Measurements from ENCODE around the gene ZNF597. TPM values are rescaled to one million over a fixed set of nuclear protein-coding genes. Genes with fewer than 3 reads are reported as not detected.
"Not testable (repeated sequence)": the region's sequence is repeated elsewhere in the genome, so short reads cannot be mapped to it uniquely, and the experiment has no call there.

ZNF597 gene
- total RNA-seq, 1 experiment from 2014 or later, result 2.7 TPM

- in situ Hi-C loops (cut with HindIII; ENCODE audit: low pct_unique_long_range_greater_than_20kb, low sequenced_read_pairs), result no loop called here
- Histone ChIP-seq H3K4me3 (ENCODE audit: low read depth in 2 of 2, low read length in 2 of 2) (no peak overlapping the region), H3K4me1 (ENCODE audit: control insufficient read depth, insufficient read depth, low read length) (no peaks in the 10 kb centered on the region), H3K9me3 (ENCODE audit: control insufficient read depth, insufficient read depth, low read depth, low read length) (no peaks in the 10 kb centered on the region), H3K27me3 (ENCODE audit: control insufficient read depth, insufficient read depth, low read length) (no peaks in the 10 kb centered on the region), H3K36me3 (ENCODE audit: control insufficient read depth, insufficient read depth, low read length) (no peaks in the 10 kb centered on the region; the same call in 1 of the 2 replicates), H3K27ac (ENCODE audit: low read length) (no peak overlapping the region)
- BruUV-seq (replicated peaks), result no TSS peak
- ATAC-seq (no peak), DNase-seq (ENCODE audit: low read depth, low spot score) (no peak)
- TF ChIP-seq TCF7L2 (IDR thresholded peaks at IDR 0.05; ENCODE audit: low read depth, low read length) (no peak), SIN3A (IDR thresholded peaks at IDR 0.05; ENCODE audit: borderline replicate concordance, insufficient read depth, low read depth, low read length) (no peak), POLR2AphosphoS5 (IDR thresholded peaks at IDR 0.05; ENCODE audit: low read depth, low read length) (no peak), REST (IDR thresholded peaks at IDR 0.05; ENCODE audit: insufficient read depth in 1 of 2, low read depth in 2 of 2, low read length in 1 of 2) (no peak)
- intact Hi-C loops (cut with micrococcal nuclease; ENCODE audit: unreplicated experiment), result no loop called here
- ChIA-PET POLR2A (no interaction called here), CTCF (no interaction called here)
Observed at GRCh38 chr16:3476409-3476808, 33.1 kb upstream of the ZNF597 start.

GRCh38 chr16:3475604-3476375 is 32.5 kb upstream of the ZNF597 start:
- ChIA-PET CTCF (no interaction called here), POLR2A (no interaction called here)
- Histone ChIP-seq H3K4me3 (ENCODE audit: low read depth in 2 of 2, low read length in 2 of 2) (no peak overlapping the region), H3K9me3 (ENCODE audit: control insufficient read depth, insufficient read depth, low read depth, low read length) (no peaks in the 10 kb centered on the region), H3K27me3 (ENCODE audit: control insufficient read depth, insufficient read depth, low read length) (no peaks in the 10 kb centered on the region), H3K27ac (ENCODE audit: low read length) (no peak overlapping the region), H3K36me3 (ENCODE audit: control insufficient read depth, insufficient read depth, low read length) (no peaks in the 10 kb centered on the region), H3K4me1 (ENCODE audit: control insufficient read depth, insufficient read depth, low read length) (no peaks in the 10 kb centered on the region)
- BruUV-seq (replicated peaks), result no TSS peak
- in situ Hi-C loops (cut with HindIII; ENCODE audit: low pct_unique_long_range_greater_than_20kb, low sequenced_read_pairs) (no loop called here), intact Hi-C loops (cut with micrococcal nuclease; ENCODE audit: unreplicated experiment) (no loop called here)
- DNase-seq (ENCODE audit: low read depth, low spot score) (no peak), ATAC-seq (peak; percentile 50; the same call in 1 of the 2 replicates)
- TF ChIP-seq POLR2AphosphoS5 (IDR thresholded peaks at IDR 0.05; ENCODE audit: low read depth, low read length) (no peak), REST (IDR thresholded peaks at IDR 0.05; ENCODE audit: insufficient read depth in 1 of 2, low read depth in 2 of 2, low read length in 1 of 2) (no peak), CTCF (IDR thresholded peaks at IDR 0.05) (no peak), SIN3A (IDR thresholded peaks at IDR 0.05; ENCODE audit: borderline replicate concordance, insufficient read depth, low read depth, low read length) (no peak), TCF7L2 (IDR thresholded peaks at IDR 0.05; ENCODE audit: low read depth, low read length) (no peak)

- BruUV-seq (replicated peaks); H3K4me3 ChIP-seq (ENCODE audit: low read depth in 2 of 2, low read length in 2 of 2); H3K9me3 ChIP-seq (ENCODE audit: control insufficient read depth, insufficient read depth, low read depth, low read length); CTCF ChIA-PET; H3K36me3 ChIP-seq (ENCODE audit: control insufficient read depth, insufficient read depth, low read length); H3K4me1 ChIP-seq (ENCODE audit: control insufficient read depth, insufficient read depth, low read length); H3K27me3 ChIP-seq (ENCODE audit: control insufficient read depth, insufficient read depth, low read length); DNase-seq (ENCODE audit: low read depth, low spot score); ATAC-seq; intact Hi-C loops (cut with micrococcal nuclease; ENCODE audit: unreplicated experiment); POLR2A ChIA-PET; H3K27ac ChIP-seq (ENCODE audit: low read length); in situ Hi-C loops (cut with HindIII; ENCODE audit: low pct_unique_long_range_greater_than_20kb, low sequenced_read_pairs): not testable (repeated sequence)
Observed at GRCh38 chr16:3474870-3475269, 31.6 kb upstream of the ZNF597 start.

Measured in Panc1 (cell line).